HepG2 (cell line): ENCODE measurements around the gene TRA2B. TPM values are rescaled to one million over a fixed set of nuclear protein-coding genes. Genes with fewer than 3 reads are reported as not detected.

Experiments
- ATF1 ChIP-seq: IDR thresholded peaks from 2 replicates; pipeline ENCODE4 v1.6.1; 2016; ENCODE audit warnings: mild to moderate bottlenecking, control low read depth
- BRCA1 ChIP-seq: sonication (generic); formaldehyde crosslinking; IDR thresholded peaks from 2 replicates; pipeline ENCODE4 v1.4.0; 2020; ENCODE audit warnings: missing genetic modification reagents
- HCFC1 ChIP-seq: fragments of 150-350 bp; IDR thresholded peaks from 2 replicates; pipeline ENCODE4 v1.6.1; 2014; ENCODE audit warnings: low read depth, low read length
- KAT8 ChIP-seq: IDR thresholded peaks from 2 replicates; pipeline ENCODE4 v1.6.1; 2016; ENCODE audit warnings: missing genetic modification reagents, missing compliant biosample characterization
- MATR3 ChIP-seq: sonication (generic); formaldehyde crosslinking; IDR thresholded peaks from 2 replicates; pipeline ENCODE4 v1.4.0; 2020; ENCODE audit warnings: missing genetic modification reagents
- MLLT10 ChIP-seq: sonication (generic); formaldehyde crosslinking; IDR thresholded peaks from 2 replicates; pipeline ENCODE4 v1.4.0; 2020; ENCODE audit warnings: missing genetic modification reagents
- NR2F6 ChIP-seq, 2 experiments: IDR thresholded peaks; 2 replicates each; pipeline ENCODE4 v1.6.1; 2016; ENCODE audit warnings: antibody characterized with exemption in 1 of 2, mild to moderate bottlenecking in 1 of 2
- PBX2 ChIP-seq: IDR thresholded peaks from 2 replicates; pipeline ENCODE4 v1.6.1; 2016; ENCODE audit warnings: control low read depth
- PHF5A ChIP-seq: IDR thresholded peaks from one replicate; pipeline ENCODE4 v1.6.1; 2018; ENCODE audit warnings: low read depth, missing genetic modification reagents; ENCODE audit not compliant: unreplicated experiment
- POGK ChIP-seq: sonication (generic); formaldehyde crosslinking; conservative IDR thresholded peaks from 2 replicates; pipeline ENCODE4 v1.8.0; 2022; ENCODE audit warnings: mild to moderate bottlenecking, moderate library complexity, missing genetic modification reagents
- RARA ChIP-seq: IDR thresholded peaks from 2 replicates; pipeline ENCODE4 v1.6.1; 2016; ENCODE audit warnings: missing genetic modification reagents, missing compliant biosample characterization
- STAG1 ChIP-seq: sonication (generic); formaldehyde crosslinking; IDR thresholded peaks from 2 replicates; pipeline ENCODE4 v1.4.0; 2020; ENCODE audit warnings: missing genetic modification reagents
- TAF15 ChIP-seq: fragments of 200-400 bp; formaldehyde crosslinking; IDR thresholded peaks from one replicate; pipeline ENCODE4 v1.6.1; 2018; ENCODE audit warnings: mild to moderate bottlenecking, low read depth, low read length; ENCODE audit not compliant: poor library complexity, severe bottlenecking
- ZBTB7B ChIP-seq: sonication (generic); formaldehyde crosslinking; IDR thresholded peaks from 2 replicates; pipeline ENCODE4 v1.4.0; 2020; ENCODE audit warnings: missing genetic modification reagents
- ZNF101 ChIP-seq: sonication (generic); formaldehyde crosslinking; IDR thresholded peaks from 2 replicates; pipeline ENCODE4 v1.4.0; 2020; ENCODE audit warnings: mild to moderate bottlenecking, low read depth, missing genetic modification reagents, borderline replicate concordance
- ZNF138 ChIP-seq: sonication (generic); formaldehyde crosslinking; IDR thresholded peaks from 2 replicates; pipeline ENCODE4 v1.5.0; 2020; ENCODE audit warnings: mild to moderate bottlenecking, low read depth, missing genetic modification reagents
- ZNF317 ChIP-seq: sonication (generic); formaldehyde crosslinking; IDR thresholded peaks from 2 replicates; pipeline ENCODE4 v1.5.0; 2020; ENCODE audit warnings: mild to moderate bottlenecking, missing genetic modification reagents
- ZNF740 ChIP-seq: sonication (generic); formaldehyde crosslinking; IDR thresholded peaks from 2 replicates; pipeline ENCODE4 v1.4.0; 2020; ENCODE audit warnings: missing genetic modification reagents
- ZNF75D ChIP-seq: sonication (generic); formaldehyde crosslinking; IDR thresholded peaks from 2 replicates; pipeline ENCODE4 v1.8.1; 2023; ENCODE audit warnings: missing genetic modification reagents, mild to moderate bottlenecking, borderline replicate concordance
- polyA plus RNA-seq, 8 experiments: library from polyadenylated mRNA; depleted of rRNA in 3 of 8; stranded (reverse) in 7 of 8; unstranded in 1 of 8; fragments of >200 nt; fragmentation: Illumina TruSeq in 4 of 8; extraction: Trizol in 4 of 8; gene quantifications; 2 replicates each; pipeline versions ENCODE4 v1.2.1 to v1.2.3, GENCODE V29; 2011 to 2016; ENCODE audit warnings: low read depth in 4 of 8, missing spikeins in 1 of 8, mixed read lengths in 1 of 8; ENCODE audit not compliant: insufficient read depth in 1 of 8
- total RNA-seq, 5 experiments: library from RNA; depleted of rRNA; stranded (reverse); fragments of >200 nt; fragmentation: Illumina TruSeq; extraction: Trizol; gene quantifications; 2 replicates each; pipeline ENCODE4 v1.2.3, GENCODE V29; 2016; ENCODE audit warnings: low read depth in 1 of 5
- TF ChIP-seq, protein P1 (sequence below): sonication (generic); formaldehyde crosslinking; IDR thresholded peaks from 2 replicates; pipeline ENCODE4 v1.8.1; 2023; ENCODE audit warnings: mild to moderate bottlenecking, missing genetic modification reagents
- TF ChIP-seq, protein P2 (sequence below): sonication (generic); formaldehyde crosslinking; IDR thresholded peaks from 2 replicates; pipeline ENCODE4 v1.4.0; 2020; ENCODE audit warnings: mild to moderate bottlenecking, missing genetic modification reagents
- TF ChIP-seq, protein P3 (sequence below): sonication (generic); formaldehyde crosslinking; conservative IDR thresholded peaks from 2 replicates; pipeline ENCODE4 v1.4.0; 2020; ENCODE audit warnings: missing genetic modification reagents

Gene TRA2B
- total and polyA plus RNA-seq, 2 of the 13 experiments (the other 11 are each of a cell fraction or from before 2014, with no cell fraction given): 105 to 241 TPM

- TF ChIP-seq BRCA1 (CRISPR knock-in tag) (no peak), NR2F6 (IDR thresholded peaks at IDR 0.05) (no peak), NR2F6 (CRISPR knock-in tag; IDR thresholded peaks at IDR 0.05) (peak; percentile 46; the same call in 1 of the 2 replicates), PBX2 (CRISPR knock-in tag) (no peak), KAT8 (CRISPR knock-in tag) (peak; percentile 69), MLLT10 (CRISPR knock-in tag) (no peak), POGK (CRISPR knock-in tag) (peak; percentile 56; the same call in 1 of the 2 replicates), TAF15 (no peak), ATF1 (CRISPR knock-in tag) (no peak), ZNF75D (CRISPR knock-in tag) (no peak), PHF5A (CRISPR knock-in tag) (no peak), ZNF740 (CRISPR knock-in tag) (no peak), ZNF317 (0 out of 2 replicates have a peak, but pooled peaks have one; percentile 31), ZBTB7B (no peak; the same call in 1 of the 2 replicates), STAG1 (CRISPR knock-in tag) (peak; percentile 81), ZNF138 (CRISPR knock-in tag) (no peak), HCFC1 (no peak), ZNF101 (no peak), MATR3 (CRISPR knock-in tag) (no peak), RARA (CRISPR knock-in tag) (peak; percentile 38; the same call in 1 of the 2 replicates)
- TF ChIP-seq, protein P1, sequence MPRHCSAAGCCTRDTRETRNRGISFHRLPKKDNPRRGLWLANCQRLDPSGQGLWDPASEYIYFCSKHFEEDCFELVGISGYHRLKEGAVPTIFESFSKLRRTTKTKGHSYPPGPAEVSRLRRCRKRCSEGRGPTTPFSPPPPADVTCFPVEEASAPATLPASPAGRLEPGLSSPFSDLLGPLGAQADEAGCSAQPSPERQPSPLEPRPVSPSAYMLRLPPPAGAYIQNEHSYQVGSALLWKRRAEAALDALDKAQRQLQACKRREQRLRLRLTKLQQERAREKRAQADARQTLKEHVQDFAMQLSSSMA (CRISPR knock-in tag): no peak
- TF ChIP-seq, protein P2, sequence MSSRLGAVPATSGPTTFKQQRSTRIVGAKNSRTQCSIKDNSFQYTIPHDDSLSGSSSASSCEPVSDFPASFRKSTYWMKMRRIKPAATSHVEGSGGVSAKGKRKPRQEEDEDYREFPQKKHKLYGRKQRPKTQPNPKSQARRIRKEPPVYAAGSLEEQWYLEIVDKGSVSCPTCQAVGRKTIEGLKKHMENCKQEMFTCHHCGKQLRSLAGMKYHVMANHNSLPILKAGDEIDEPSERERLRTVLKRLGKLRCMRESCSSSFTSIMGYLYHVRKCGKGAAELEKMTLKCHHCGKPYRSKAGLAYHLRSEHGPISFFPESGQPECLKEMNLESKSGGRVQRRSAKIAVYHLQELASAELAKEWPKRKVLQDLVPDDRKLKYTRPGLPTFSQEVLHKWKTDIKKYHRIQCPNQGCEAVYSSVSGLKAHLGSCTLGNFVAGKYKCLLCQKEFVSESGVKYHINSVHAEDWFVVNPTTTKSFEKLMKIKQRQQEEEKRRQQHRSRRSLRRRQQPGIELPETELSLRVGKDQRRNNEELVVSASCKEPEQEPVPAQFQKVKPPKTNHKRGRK (CRISPR knock-in tag): no peak
- TF ChIP-seq, protein P3, sequence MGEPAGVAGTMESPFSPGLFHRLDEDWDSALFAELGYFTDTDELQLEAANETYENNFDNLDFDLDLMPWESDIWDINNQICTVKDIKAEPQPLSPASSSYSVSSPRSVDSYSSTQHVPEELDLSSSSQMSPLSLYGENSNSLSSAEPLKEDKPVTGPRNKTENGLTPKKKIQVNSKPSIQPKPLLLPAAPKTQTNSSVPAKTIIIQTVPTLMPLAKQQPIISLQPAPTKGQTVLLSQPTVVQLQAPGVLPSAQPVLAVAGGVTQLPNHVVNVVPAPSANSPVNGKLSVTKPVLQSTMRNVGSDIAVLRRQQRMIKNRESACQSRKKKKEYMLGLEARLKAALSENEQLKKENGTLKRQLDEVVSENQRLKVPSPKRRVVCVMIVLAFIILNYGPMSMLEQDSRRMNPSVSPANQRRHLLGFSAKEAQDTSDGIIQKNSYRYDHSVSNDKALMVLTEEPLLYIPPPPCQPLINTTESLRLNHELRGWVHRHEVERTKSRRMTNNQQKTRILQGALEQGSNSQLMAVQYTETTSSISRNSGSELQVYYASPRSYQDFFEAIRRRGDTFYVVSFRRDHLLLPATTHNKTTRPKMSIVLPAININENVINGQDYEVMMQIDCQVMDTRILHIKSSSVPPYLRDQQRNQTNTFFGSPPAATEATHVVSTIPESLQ (CRISPR knock-in tag): no peak; the same call in 1 of the 2 replicates
These were observed 5.3 kb upstream of the TRA2B start (continued) for GRCh38 chr3:185942907-185943759.
